H1 (cell line): ENCODE measurements around the gene COQ7. TPM values are rescaled to one million over a fixed set of nuclear protein-coding genes. Genes with fewer than 3 reads are reported as not detected.

Experiments used
- CTCF ChIA-PET: fragments of 300-600 bp; sonication (Branson Sonifier 250); formaldehyde crosslinking; loops from one replicate; lab custom pipeline; 2021; ENCODE audit not compliant: partially characterized antibody; lab: Charles Lee
- POLR2A ChIA-PET: fragments of 300-600 bp; sonication (Branson Sonifier 250); formaldehyde crosslinking; loops from one replicate; lab custom pipeline; 2021; ENCODE audit warnings: inconsistent platforms; ENCODE audit not compliant: partially characterized antibody; lab: Charles Lee
- DNase-seq, 2 experiments: peaks; one replicate each; pipeline versions ENCODE4 v3.0.0 to v3.0.0-alpha.2; 2010 to 2022; ENCODE audit warnings: low spot score in 2 of 2, low read depth in 1 of 2, mixed read lengths in 1 of 2
- FAIRE-seq: peaks from 2 replicates; lab custom pipeline; 2011; peaks lifted over from hg19 to GRCh38; lab: Jason Lieb, UNC
- H2AFZ ChIP-seq: 2 replicates; pipeline ENCODE4 v1.8.1; 2012; ENCODE audit warnings: low read length, inconsistent platforms
- H2AK5ac ChIP-seq: 2 replicates; pipeline ENCODE4 v1.6.1; 2013; ENCODE audit warnings: low read depth, low read length
- H2BK120ac ChIP-seq: replicated peaks from 2 replicates; pipeline ENCODE3; 2013; ENCODE audit warnings: low read depth, low read length, inconsistent platforms
- H2BK12ac ChIP-seq: 2 replicates; pipeline ENCODE4 v1.6.1; 2013; ENCODE audit warnings: low read depth, low read length
- H2BK15ac ChIP-seq: 2 replicates; pipeline ENCODE4 v1.6.1; 2013; ENCODE audit warnings: low read length
- H2BK20ac ChIP-seq: 2 replicates; pipeline ENCODE4 v1.6.1; 2013; ENCODE audit warnings: low read length
- H2BK5ac ChIP-seq: 2 replicates; pipeline ENCODE4 v1.6.1; 2013; ENCODE audit warnings: low read depth, low read length
- H3K14ac ChIP-seq: 2 replicates; pipeline ENCODE4 v1.6.1; 2013; ENCODE audit warnings: inconsistent platforms; ENCODE audit not compliant: insufficient read length
- H3K18ac ChIP-seq: 2 replicates; pipeline ENCODE4 v1.6.1; 2013; ENCODE audit warnings: low read length; ENCODE audit errors: extremely low read depth
- H3K23ac ChIP-seq: 2 replicates; pipeline ENCODE4 v1.6.1; 2013; ENCODE audit warnings: inconsistent platforms; ENCODE audit not compliant: insufficient read length
- H3K23me2 ChIP-seq: 2 replicates; pipeline ENCODE4 v1.6.1; 2013; ENCODE audit warnings: low read depth, low read length
- H3K27ac ChIP-seq: 2 replicates; pipeline ENCODE4 v1.6.1; 2011; ENCODE audit warnings: low read depth, low read length, inconsistent platforms
- H3K27me3 ChIP-seq, 4 experiments: replicated peaks in 1 of 4; 1 replicate in 1 of 4; 2 replicates in 3 of 4; pipeline versions ENCODE4 v1.6.1 to v1.8.1; 2011 to 2013; ENCODE audit warnings: low read length in 3 of 4, mild to moderate bottlenecking in 3 of 4, inconsistent platforms in 2 of 4, mixed read lengths in 2 of 4, moderate library complexity in 1 of 4; ENCODE audit not compliant: control insufficient read depth in 3 of 4, insufficient read depth in 3 of 4; ENCODE audit errors: extremely low read depth in 1 of 4
- H3K36me3 ChIP-seq, 4 experiments: 2 replicates each; pipeline versions ENCODE4 v1.6.1 to v1.8.1; 2011 to 2013; ENCODE audit warnings: mild to moderate bottlenecking in 4 of 4, low read length in 3 of 4, moderate library complexity in 2 of 4, control low read depth in 1 of 4, inconsistent platforms in 1 of 4; ENCODE audit not compliant: insufficient read depth in 4 of 4, control insufficient read depth in 2 of 4
- H3K4ac ChIP-seq: replicated peaks from 2 replicates; pipeline ENCODE3; 2013; ENCODE audit warnings: low read length, low read depth, mixed read lengths, inconsistent platforms; ENCODE audit not compliant: insufficient read length
- H3K4me1 ChIP-seq, 4 experiments: replicated peaks in 1 of 4; 1 replicate in 1 of 4; 2 replicates in 3 of 4; pipeline versions ENCODE4 v1.6.1 to v1.8.1; 2011 to 2013; ENCODE audit warnings: low read length in 3 of 4, inconsistent platforms in 2 of 4, mixed read lengths in 1 of 4; ENCODE audit not compliant: insufficient read depth in 4 of 4, control insufficient read depth in 3 of 4
- H3K4me2 ChIP-seq, 2 experiments: 2 replicates each; pipeline versions ENCODE4 v1.6.1 to v1.8.1; 2011 to 2013; ENCODE audit warnings: low read depth in 2 of 2, low read length in 2 of 2, control low read depth in 1 of 2, inconsistent platforms in 1 of 2, mild to moderate bottlenecking in 1 of 2; ENCODE audit not compliant: insufficient read depth in 1 of 2
- H3K4me3 ChIP-seq, 4 experiments: fragments of 200-600, 300-600 bp in 1 of 4; sonication (generic), shearing (Covaris generic), sonication (Bioruptor Twin) in 1 of 4; 2 replicates each; pipeline versions ENCODE4 v1.5.1 to v1.8.1; 2011 to 2016; ENCODE audit warnings: low read length in 4 of 4, low read depth in 3 of 4, control low read depth in 2 of 4, inconsistent platforms in 2 of 4, mild to moderate bottlenecking in 2 of 4, mixed read lengths in 1 of 4, moderate library complexity in 1 of 4; ENCODE audit not compliant: insufficient read depth in 2 of 4; ENCODE audit errors: extremely low read depth in 1 of 4
- H3K56ac ChIP-seq: replicated peaks from 2 replicates; pipeline ENCODE3; 2013; ENCODE audit warnings: low read depth, mild to moderate bottlenecking, mixed read lengths, low read length, inconsistent platforms; ENCODE audit not compliant: insufficient read length
- H3K79me1 ChIP-seq: 2 replicates; pipeline ENCODE4 v1.6.1; 2013; ENCODE audit warnings: low read depth, low read length, control low read depth
- H3K79me2 ChIP-seq, 2 experiments: 2 replicates each; pipeline versions ENCODE4 v1.6.1 to v1.8.1; 2012 to 2013; ENCODE audit warnings: low read length in 2 of 2, mild to moderate bottlenecking in 2 of 2, inconsistent platforms in 1 of 2; ENCODE audit not compliant: insufficient read depth in 2 of 2, control insufficient read depth in 1 of 2
- H3K9ac ChIP-seq, 4 experiments: replicated peaks in 1 of 4; 1 replicate in 1 of 4; 2 replicates in 3 of 4; pipeline versions ENCODE4 v1.6.1 to v1.8.1; 2011 to 2013; ENCODE audit warnings: low read depth in 3 of 4, low read length in 3 of 4, control low read depth in 2 of 4, mild to moderate bottlenecking in 2 of 4, moderate library complexity in 2 of 4, inconsistent platforms in 1 of 4; ENCODE audit errors: extremely low read depth in 1 of 4
- H3K9me3 ChIP-seq, 2 experiments: 2 replicates each; pipeline versions ENCODE4 v1.6.1 to v1.8.1; 2012 to 2013; ENCODE audit warnings: mild to moderate bottlenecking in 2 of 2, moderate library complexity in 2 of 2, control low read depth in 1 of 2, inconsistent platforms in 1 of 2, low read depth in 1 of 2, low read length in 1 of 2, mixed read lengths in 1 of 2; ENCODE audit not compliant: insufficient read depth in 2 of 2
- H4K20me1 ChIP-seq, 2 experiments: replicated peaks in 1 of 2; 2 replicates each; pipeline versions ENCODE3 to v1.8.1; 2011 to 2013; ENCODE audit warnings: inconsistent platforms in 2 of 2, low read length in 2 of 2, mild to moderate bottlenecking in 1 of 2; ENCODE audit not compliant: insufficient read depth in 2 of 2, control insufficient read depth in 1 of 2
- H4K5ac ChIP-seq: 2 replicates; pipeline ENCODE4 v1.6.1; 2013; ENCODE audit warnings: low read length, low read depth, mixed read lengths, inconsistent platforms; ENCODE audit not compliant: insufficient read length
- H4K8ac ChIP-seq: 2 replicates; pipeline ENCODE4 v1.8.0; 2013; ENCODE audit warnings: mild to moderate bottlenecking, moderate library complexity, low read length, inconsistent platforms; ENCODE audit not compliant: insufficient read depth; ENCODE audit errors: extremely low read depth
- H4K91ac ChIP-seq: replicated peaks from 2 replicates; pipeline ENCODE3; 2013; ENCODE audit warnings: low read length, mixed read lengths, inconsistent platforms; ENCODE audit not compliant: insufficient read length
- CBX5 ChIP-seq: fragments of 300-800, 300-1000 bp; sonication (generic); IDR thresholded peaks from 2 replicates; pipeline ENCODE4 v1.7.1; 2016; ENCODE audit warnings: antibody characterized with exemption, low read length, low read depth
- CREB1 ChIP-seq: IDR thresholded peaks from 2 replicates; pipeline ENCODE4 v1.6.1; 2012; ENCODE audit warnings: inconsistent platforms
- EZH2 ChIP-seq: fragments of 200-600 bp; sonication (generic); IDR thresholded peaks from 2 replicates; pipeline ENCODE4 v1.7.1; 2012; ENCODE audit warnings: low read depth, mild to moderate bottlenecking, moderate library complexity, low read length, inconsistent platforms; ENCODE audit not compliant: severe bottlenecking
- KDM1A ChIP-seq: fragments of 200-600, 300-600 bp; sonication (generic); IDR thresholded peaks from 2 replicates; pipeline ENCODE4 v1.7.1; 2016; ENCODE audit warnings: mild to moderate bottlenecking, low read length, borderline replicate concordance
- KDM5A ChIP-seq: fragments of 200-600 bp; IDR thresholded peaks from 2 replicates; pipeline ENCODE4 v1.7.1; 2012; ENCODE audit warnings: mild to moderate bottlenecking, low read length, inconsistent platforms, mixed read lengths
- NANOG ChIP-seq: IDR thresholded peaks from 2 replicates; pipeline ENCODE4 v1.6.1; 2011; ENCODE audit warnings: low read length, low read depth, mild to moderate bottlenecking, inconsistent platforms; ENCODE audit not compliant: insufficient read depth, poor library complexity, severe bottlenecking
- RFX5 ChIP-seq: IDR thresholded peaks from 2 replicates; pipeline ENCODE4 v1.6.1; 2011; ENCODE audit warnings: low read depth, low read length, improper control_type of control experiment, borderline replicate concordance
- SIX5 ChIP-seq: IDR thresholded peaks from 2 replicates; pipeline ENCODE4 v1.6.1; 2011; ENCODE audit warnings: mild to moderate bottlenecking, low read depth, low read length
- SP4 ChIP-seq: IDR thresholded peaks from 2 replicates; pipeline ENCODE4 v1.6.1; 2012; ENCODE audit warnings: low read length, inconsistent platforms
- TBP ChIP-seq: IDR thresholded peaks from 2 replicates; pipeline ENCODE4 v1.6.1; 2011; ENCODE audit warnings: low read depth, low read length, improper control_type of control experiment
- WGBS, 2 experiments: shearing (Covaris generic) in 1 of 2; methylation state at CpG; one replicate each; pipeline versions ENCODE4 v1.1.6 to v1.1.7; 2013 to 2015; ENCODE audit warnings: low lambda C conversion rate in 2 of 2, mixed read lengths in 2 of 2, inconsistent platforms in 1 of 2, low coverage in 1 of 2, missing lambda C conversion rate in 1 of 2; ENCODE audit not compliant: insufficient replicate concordance in 2 of 2, insufficient coverage in 1 of 2, insufficient read length in 1 of 2; ENCODE audit errors: extremely low coverage in 1 of 2, missing lambda C conversion rate in 1 of 2; 5-methylcytosine and 5-hydroxymethylcytosine counted together
- polyA plus RNA-seq, 7 experiments: library from polyadenylated mRNA; depleted of rRNA in 3 of 7; stranded (reverse) in 5 of 7; unstranded in 2 of 7; fragments of >200 nt in 5 of 7; fragments of 200-250 nt in 2 of 7; gene quantifications; 1 replicate in 5 of 7; 2 replicates in 1 of 7; 4 replicates in 1 of 7; pipeline versions ENCODE4 v1.2.1 to v1.2.3, GENCODE V29; 2011 to 2013; ENCODE audit warnings: missing spikeins in 2 of 7, mixed read lengths in 2 of 7
- total RNA-seq: library from RNA; stranded (reverse); fragmentation: NEBNext Ultra II Directional; extraction: Animal tissue kit (Norgen Biotek cat#: 25700); gene quantifications from 2 replicates; pipeline ENCODE4 v1.2.1, GENCODE V29; 2021

COQ7 gene
- total and polyA plus RNA-seq, 2 of the 8 experiments (the other 6 are each of a cell fraction or from before 2014, with no cell fraction given), result 7.1 to 15.2 TPM

GRCh38 chr16:19114359-19115147, 47.1 kb downstream of the COQ7 start:
- H2BK12ac ChIP-seq, result peak overlapping the region; percentile 39; the same call in 1 of the 2 replicates
- H3K14ac ChIP-seq, result no peak overlapping the region
- no peak overlapping the region for H3K27ac ChIP-seq
- ChIA-PET CTCF (interaction anchor here (0.6 to 3.1 kb wide), 18 partner anchors 9 to 387 kb away, joined by 3 to 14 read pairs (median 4); no protein-coding TSS in a partner anchor), POLR2A (interaction anchor here (1.5 to 2.0 kb wide), 4 partner anchors 9 to 29 kb away, joined by 3 to 8 read pairs (median 4); no protein-coding TSS in a partner anchor)
- peak overlapping the region; percentile 54 for H4K91ac ChIP-seq
- peaks cover 5 to 12% (median 7%) of the 10 kb centered on the region in 4 experiments for H3K4me1 ChIP-seq
- peak overlapping the region; percentile 34; the same call in 1 of the 2 replicates for H2AFZ ChIP-seq
- peak overlapping the region; percentile 95 for H4K8ac ChIP-seq
- H3K9me3 ChIP-seq, result peaks cover 0 to 3% of the 10 kb centered on the region in 2 experiments; a peak in 1 of 4 replicates
- no peak overlapping the region for H3K56ac ChIP-seq
- no peak overlapping the region for H4K5ac ChIP-seq
- peaks cover 0 to 3% of the 10 kb centered on the region in 2 experiments for H4K20me1 ChIP-seq
- 0 out of 2 replicates have a peak overlapping the region, but pooled peaks have one; percentile 15 for H2AK5ac ChIP-seq
- no peak overlapping the region for H2BK120ac ChIP-seq
- H3K9ac ChIP-seq, result peak overlapping the region in 2 of 4 experiments; percentile 1 to 71; a peak in 2 of 7 replicates
- H3K18ac ChIP-seq, result peak overlapping the region; percentile 60
- H2BK20ac ChIP-seq, result no peak overlapping the region
- FAIRE-seq (no peak), DNase-seq (peak in 1 of 2 experiments; percentile 87)
- peak overlapping the region; percentile 27 to 68 (median 40) for H3K4me3 ChIP-seq
- H3K4ac ChIP-seq, result peak overlapping the region; percentile 53
- 24% methylated on average over 60 of the region's 80 CpGs; no CpG with 5 or more reads in 1 of the 2 experiments for WGBS, 2 experiments
- H3K79me1 ChIP-seq, result no peaks in the 10 kb centered on the region
- H2BK15ac ChIP-seq, result peak overlapping the region; percentile 81; the same call in 1 of the 2 replicates
- no peaks in the 10 kb centered on the region for H3K79me2 ChIP-seq
- peaks cover 14 to 30% (median 28%) of the 10 kb centered on the region in 4 experiments for H3K27me3 ChIP-seq
- H3K23ac ChIP-seq, result no peak overlapping the region
- peaks cover 0 to 3% (median 0%) of the 10 kb centered on the region in 4 experiments; a peak in 1 of 8 replicates for H3K36me3 ChIP-seq
- peaks cover 5% of the 10 kb centered on the region; the same call in 1 of the 2 replicates for H3K23me2 ChIP-seq
- H3K4me2 ChIP-seq, result peak overlapping the region; percentile 77 to 80
- no peak overlapping the region; the same call in 1 of the 2 replicates for H2BK5ac ChIP-seq
- TF ChIP-seq CBX5 (no peak), NANOG (no peak), KDM1A (no peak), TBP (0 out of 2 replicates have a peak, but pooled peaks have one; percentile 2), SP4 (no peak), EZH2 (peak; percentile 70), KDM5A (no peak), RFX5 (no peak), SIX5 (no peak), CREB1 (no peak)
